HEK293 (cell line): ENCODE results near the gene KPNA4.

ENCODE experiments used
- CTCF ChIA-PET: fragments of 350-600 bp; formaldehyde crosslinking; extraction: SDS; loops from one replicate; lab custom pipeline; 2021; ENCODE audit warnings: antibody characterized with exemption; lab: Yijun Ruan, JAX
- POLR2A ChIA-PET: fragments of 300-600 bp; formaldehyde crosslinking; extraction: SDS; loops from one replicate; lab custom pipeline; 2020; ENCODE audit warnings: antibody characterized with exemption, inconsistent platforms; lab: Yijun Ruan, JAX
- H3K27ac ChIP-seq: fragments of 200-500 bp; sonication (Bioruptor generic); 2 replicates; pipeline ENCODE4 v1.5.1; 2014; ENCODE audit warnings: low read depth, low read length, control low read depth, inconsistent platforms; ENCODE audit errors: extremely low read depth
- H3K36me3 ChIP-seq, 2 experiments: fragments of 200-500 bp in 1 of 2; sonication (Bioruptor generic) in 1 of 2; 1 replicate in 1 of 2; 2 replicates in 1 of 2; pipeline ENCODE4 v1.5.1; 2014 to 2017; ENCODE audit warnings: inconsistent platforms in 2 of 2, low read length in 2 of 2; ENCODE audit not compliant: control insufficient read depth in 2 of 2, insufficient read depth in 1 of 2
- H3K4me1 ChIP-seq: fragments of 200-500 bp; sonication (Bioruptor generic); 2 replicates; pipeline ENCODE4 v1.5.1; 2014; ENCODE audit warnings: mild to moderate bottlenecking, low read length, inconsistent platforms; ENCODE audit not compliant: control insufficient read depth, insufficient read depth
- H3K4me3 ChIP-seq: 2 replicates; pipeline ENCODE4 v1.5.1; 2011; ENCODE audit warnings: low read depth, mild to moderate bottlenecking, control low read depth, low read length, moderate library complexity
- H3K9me3 ChIP-seq: fragments of 200-500 bp; sonication (Bioruptor generic); 2 replicates; pipeline ENCODE4 v1.5.1; 2014; ENCODE audit warnings: low read depth, low read length, inconsistent platforms; ENCODE audit not compliant: control insufficient read depth, insufficient read depth
- HOXD13 ChIP-seq: sonication (generic); formaldehyde crosslinking; IDR thresholded peaks from 2 replicates; pipeline ENCODE4 v1.8.0; 2022; ENCODE audit warnings: missing genetic modification reagents, borderline replicate concordance
- KLF7 ChIP-seq: fragments of 450-650 bp; formaldehyde crosslinking; IDR thresholded peaks from 2 replicates; pipeline ENCODE4 v1.5.1; 2016; ENCODE audit warnings: missing biosample characterization, missing genetic modification characterization, borderline replicate concordance
- KLF9 ChIP-seq: fragments of 450-650 bp; formaldehyde crosslinking; IDR thresholded peaks from 2 replicates; pipeline ENCODE4 v1.5.1; 2016; ENCODE audit warnings: missing biosample characterization, missing genetic modification characterization, low read depth
- RBAK ChIP-seq: fragments of 450-650 bp; formaldehyde crosslinking; IDR thresholded peaks from 2 replicates; pipeline ENCODE4 v1.5.1; 2016; ENCODE audit warnings: missing biosample characterization, missing genetic modification characterization
- REPIN1 ChIP-seq: fragments of 450-650 bp; formaldehyde crosslinking; IDR thresholded peaks from 2 replicates; pipeline ENCODE4 v1.5.1; 2017; ENCODE audit warnings: missing biosample characterization, missing genetic modification characterization, low read depth
- SALL2 ChIP-seq: fragments of 450-650 bp; formaldehyde crosslinking; IDR thresholded peaks from 2 replicates; pipeline ENCODE4 v1.5.0; 2017; ENCODE audit warnings: missing biosample characterization, mild to moderate bottlenecking, missing genetic modification characterization, borderline replicate concordance
- SP3 ChIP-seq: fragments of 450-650 bp; formaldehyde crosslinking; IDR thresholded peaks from 2 replicates; pipeline ENCODE4 v1.5.1; 2016; ENCODE audit warnings: missing biosample characterization, missing genetic modification characterization
- ZEB2 ChIP-seq: fragments of 450-650 bp; formaldehyde crosslinking; IDR thresholded peaks from 2 replicates; pipeline ENCODE4 v1.5.1; 2016; ENCODE audit warnings: missing biosample characterization, missing genetic modification characterization
- ZFP41 ChIP-seq: fragments of 450-650 bp; formaldehyde crosslinking; IDR thresholded peaks from 2 replicates; pipeline ENCODE4 v1.5.1; 2016; ENCODE audit warnings: missing biosample characterization, missing genetic modification characterization, borderline replicate concordance
- ZNF121 ChIP-seq: fragments of 450-650 bp; formaldehyde crosslinking; IDR thresholded peaks from 2 replicates; pipeline ENCODE4 v1.5.1; 2016; ENCODE audit warnings: missing biosample characterization, missing genetic modification characterization
- ZNF274 ChIP-seq, 2 experiments: fragments of 200-500 bp in 1 of 2; fragments of 450-650 bp in 1 of 2; sonication (Bioruptor generic) in 1 of 2; formaldehyde crosslinking in 1 of 2; IDR thresholded peaks; 2 replicates each; pipeline versions ENCODE4 v1.5.1 to v1.6.1; 2014 to 2016; ENCODE audit warnings: borderline replicate concordance in 1 of 2, inconsistent platforms in 1 of 2, low read length in 1 of 2, missing biosample characterization in 1 of 2, missing genetic modification characterization in 1 of 2
- ZNF324 ChIP-seq: fragments of 450-650 bp; formaldehyde crosslinking; IDR thresholded peaks from 2 replicates; pipeline ENCODE4 v1.5.1; 2016; ENCODE audit warnings: missing biosample characterization, missing genetic modification characterization
- ZNF335 ChIP-seq: fragments of 450-650 bp; formaldehyde crosslinking; conservative IDR thresholded peaks from 2 replicates; pipeline ENCODE4 v1.5.1; 2016; ENCODE audit warnings: missing biosample characterization, missing genetic modification characterization
- ZNF48 ChIP-seq: fragments of 450-650 bp; formaldehyde crosslinking; IDR thresholded peaks from 2 replicates; pipeline ENCODE4 v1.5.1; 2016; ENCODE audit warnings: missing biosample characterization, missing genetic modification characterization
- ZNF514 ChIP-seq: fragments of 450-650 bp; formaldehyde crosslinking; IDR thresholded peaks from 2 replicates; pipeline ENCODE4 v1.5.1; 2016; ENCODE audit warnings: missing biosample characterization, missing genetic modification characterization
- ZNF585B ChIP-seq: fragments of 450-650 bp; formaldehyde crosslinking; IDR thresholded peaks from 2 replicates; pipeline ENCODE4 v1.5.1; 2016; ENCODE audit warnings: missing biosample characterization, missing genetic modification characterization
- ZNF600 ChIP-seq: fragments of 450-650 bp; formaldehyde crosslinking; IDR thresholded peaks from 2 replicates; pipeline ENCODE4 v1.5.1; 2016; ENCODE audit warnings: missing biosample characterization, missing genetic modification characterization
- ZNF626 ChIP-seq: fragments of 450-650 bp; sonication (Bioruptor Pico); formaldehyde crosslinking; IDR thresholded peaks from 2 replicates; pipeline ENCODE4 v1.5.1; 2018; ENCODE audit warnings: missing biosample characterization, missing genetic modification characterization, inconsistent platforms
- ZNF654 ChIP-seq: fragments of 450-650 bp; formaldehyde crosslinking; IDR thresholded peaks from 2 replicates; pipeline ENCODE4 v1.5.1; 2016; ENCODE audit warnings: low read depth, missing biosample characterization, missing genetic modification characterization
- ZNF830 ChIP-seq: fragments of 450-650 bp; IDR thresholded peaks from 2 replicates; pipeline ENCODE4 v1.5.0; 2018; ENCODE audit warnings: missing biosample characterization, missing genetic modification characterization, low read depth, mild to moderate bottlenecking, moderate library complexity
- ZSCAN16 ChIP-seq: fragments of 450-650 bp; formaldehyde crosslinking; IDR thresholded peaks from 2 replicates; pipeline ENCODE4 v1.5.1; 2016; ENCODE audit warnings: missing biosample characterization, missing genetic modification characterization
- TF ChIP-seq, protein P1 (sequence below): fragments of 450-650 bp; formaldehyde crosslinking; IDR thresholded peaks from 2 replicates; pipeline ENCODE4 v1.5.1; 2017; ENCODE audit warnings: missing biosample characterization, missing genetic modification characterization
- TF ChIP-seq, protein P2 (sequence below): fragments of 450-650 bp; formaldehyde crosslinking; IDR thresholded peaks from 2 replicates; pipeline ENCODE4 v1.5.1; 2016; ENCODE audit warnings: missing biosample characterization, missing genetic modification characterization
- TF ChIP-seq, protein P3 (sequence below): fragments of 450-650 bp; formaldehyde crosslinking; conservative IDR thresholded peaks from 2 replicates; pipeline ENCODE4 v1.5.1; 2016; ENCODE audit warnings: low read depth, missing biosample characterization, missing genetic modification characterization
- TF ChIP-seq, protein P4 (sequence below): fragments of 450-650 bp; formaldehyde crosslinking; IDR thresholded peaks from 2 replicates; pipeline ENCODE4 v1.5.1; 2016; ENCODE audit warnings: missing biosample characterization, missing genetic modification characterization

Gene KPNA4

DNA sequence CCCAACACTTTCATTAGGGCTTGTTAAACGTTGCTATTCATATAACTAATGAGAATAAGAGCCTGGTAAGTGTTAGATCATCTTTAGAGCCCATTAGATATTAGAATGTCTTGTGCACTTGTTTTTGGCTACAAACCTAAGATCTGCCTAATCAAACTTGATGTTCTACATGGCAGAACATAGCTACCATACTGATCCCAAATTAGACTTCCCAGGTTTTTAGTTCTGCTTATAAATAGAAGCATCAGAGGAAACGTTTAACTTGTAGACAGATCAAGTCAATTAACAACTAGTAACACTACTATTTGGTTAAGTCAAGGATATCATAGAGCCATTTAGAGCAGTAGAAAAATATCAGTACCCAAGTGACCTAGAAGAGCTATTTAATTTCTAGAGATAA is 11.7 kb upstream of the KPNA4 start:
- no peak overlapping the region for H3K4me3 ChIP-seq
- CTCF ChIA-PET = interaction anchor here (0.6 to 1.3 kb wide), 6 partner anchors 45 to 858 kb away, joined by 3 to 5 read pairs (median 3); no protein-coding TSS in a partner anchor
- no peak overlapping the region for H3K27ac ChIP-seq
- H3K9me3 ChIP-seq = no peaks in the 10 kb centered on the region
- H3K4me1 ChIP-seq = no peaks in the 10 kb centered on the region
- no peaks in the 10 kb centered on the region for H3K36me3 ChIP-seq
- POLR2A ChIA-PET = interaction anchor here (1.1 kb wide), 1 partner anchor 178 kb away, joined by 3 read pairs; no protein-coding TSS in a partner anchor
- TF ChIP-seq ZNF48 (tag by site-specific recombination) = no peak
- no peak for TF ChIP-seq KLF7 (tag by site-specific recombination)
- TF ChIP-seq, protein P1, sequence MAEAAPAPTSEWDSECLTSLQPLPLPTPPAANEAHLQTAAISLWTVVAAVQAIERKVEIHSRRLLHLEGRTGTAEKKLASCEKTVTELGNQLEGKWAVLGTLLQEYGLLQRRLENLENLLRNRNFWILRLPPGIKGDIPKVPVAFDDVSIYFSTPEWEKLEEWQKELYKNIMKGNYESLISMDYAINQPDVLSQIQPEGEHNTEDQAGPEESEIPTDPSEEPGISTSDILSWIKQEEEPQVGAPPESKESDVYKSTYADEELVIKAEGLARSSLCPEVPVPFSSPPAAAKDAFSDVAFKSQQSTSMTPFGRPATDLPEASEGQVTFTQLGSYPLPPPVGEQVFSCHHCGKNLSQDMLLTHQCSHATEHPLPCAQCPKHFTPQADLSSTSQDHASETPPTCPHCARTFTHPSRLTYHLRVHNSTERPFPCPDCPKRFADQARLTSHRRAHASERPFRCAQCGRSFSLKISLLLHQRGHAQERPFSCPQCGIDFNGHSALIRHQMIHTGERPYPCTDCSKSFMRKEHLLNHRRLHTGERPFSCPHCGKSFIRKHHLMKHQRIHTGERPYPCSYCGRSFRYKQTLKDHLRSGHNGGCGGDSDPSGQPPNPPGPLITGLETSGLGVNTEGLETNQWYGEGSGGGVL = no peak
- TF ChIP-seq ZSCAN16 = no peak
- TF ChIP-seq HOXD13 (CRISPR knock-in tag) = no peak
- no peak for TF ChIP-seq ZNF626 (tag by site-specific recombination)
- no peak for TF ChIP-seq ZFP41 (tag by site-specific recombination)
- no peak for TF ChIP-seq ZNF121 (tag by site-specific recombination)

DNA sequence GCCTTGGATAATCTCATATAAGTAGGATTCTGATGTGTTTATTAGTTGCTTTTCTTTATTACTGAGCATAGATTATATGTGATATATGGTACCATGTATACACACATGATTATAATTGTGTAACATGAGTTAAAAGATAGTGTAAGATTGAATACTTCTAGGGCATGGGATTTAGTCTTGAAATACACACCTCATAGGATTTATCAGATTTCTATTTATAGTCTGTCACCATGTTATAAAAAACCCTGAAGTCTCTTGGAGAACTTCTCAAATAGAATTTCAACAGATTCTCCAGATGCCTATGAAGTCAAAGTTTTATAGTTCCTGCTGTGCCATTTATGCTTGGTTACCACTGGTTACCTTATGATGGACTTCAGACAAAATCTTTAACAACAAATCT is 11.2 kb upstream of the KPNA4 start:
- H3K4me1 ChIP-seq = no peaks in the 10 kb centered on the region
- ChIA-PET CTCF (interaction anchor here (0.6 to 1.3 kb wide), 5 partner anchors 9 to 858 kb away, joined by 3 to 5 read pairs (median 3); no protein-coding TSS in a partner anchor), POLR2A (no interaction called here)
- no peaks in the 10 kb centered on the region for H3K36me3 ChIP-seq
- no peaks in the 10 kb centered on the region for H3K9me3 ChIP-seq
- H3K4me3 ChIP-seq = no peak overlapping the region
- TF ChIP-seq ZNF654 (no peak), RBAK (no peak), KLF9 (tag by site-specific recombination) (no peak)
- no peak overlapping the region for H3K27ac ChIP-seq

DNA sequence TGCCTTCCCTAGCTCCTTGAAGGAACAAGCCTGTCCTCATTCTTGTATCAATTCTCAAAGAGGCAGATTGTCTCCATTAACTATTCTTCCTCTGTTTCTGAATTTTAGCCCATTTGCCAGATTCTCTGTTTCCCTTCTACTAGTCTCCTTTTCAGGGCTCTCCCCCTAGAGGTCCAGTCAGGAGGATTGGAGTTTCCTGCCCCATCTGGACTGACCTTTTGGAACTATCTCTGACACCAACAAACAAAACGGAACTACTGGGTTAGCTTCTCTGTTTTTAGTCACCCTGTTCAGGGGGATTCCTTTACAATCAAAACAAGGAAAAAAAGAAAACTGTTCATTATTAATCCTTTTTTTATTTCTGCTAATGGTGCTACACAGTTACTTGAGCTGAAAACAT is 10.2 kb upstream of the KPNA4 start:
- ChIA-PET CTCF (interaction anchor here (1.0 kb wide), 1 partner anchor 8 kb away, joined by 3 read pairs; no protein-coding TSS in a partner anchor), POLR2A (no interaction called here)
- TF ChIP-seq, protein P2, sequence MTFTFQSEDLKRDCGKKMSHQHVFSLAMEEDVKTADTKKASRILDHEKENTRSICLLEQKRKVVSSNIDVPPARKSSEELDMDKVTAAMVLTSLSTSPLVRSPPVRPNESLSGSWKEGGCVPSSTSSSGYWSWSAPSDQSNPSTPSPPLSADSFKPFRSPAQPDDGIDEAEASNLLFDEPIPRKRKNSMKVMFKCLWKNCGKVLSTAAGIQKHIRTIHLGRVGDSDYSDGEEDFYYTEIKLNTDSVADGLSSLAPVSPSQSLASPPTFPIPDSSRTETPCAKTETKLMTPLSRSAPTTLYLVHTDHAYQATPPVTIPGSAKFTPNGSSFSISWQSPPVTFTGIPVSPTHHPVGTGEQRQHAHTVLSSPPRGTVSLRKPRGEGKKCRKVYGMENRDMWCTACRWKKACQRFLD (tag by site-specific recombination) = no peak
- TF ChIP-seq, protein P3, sequence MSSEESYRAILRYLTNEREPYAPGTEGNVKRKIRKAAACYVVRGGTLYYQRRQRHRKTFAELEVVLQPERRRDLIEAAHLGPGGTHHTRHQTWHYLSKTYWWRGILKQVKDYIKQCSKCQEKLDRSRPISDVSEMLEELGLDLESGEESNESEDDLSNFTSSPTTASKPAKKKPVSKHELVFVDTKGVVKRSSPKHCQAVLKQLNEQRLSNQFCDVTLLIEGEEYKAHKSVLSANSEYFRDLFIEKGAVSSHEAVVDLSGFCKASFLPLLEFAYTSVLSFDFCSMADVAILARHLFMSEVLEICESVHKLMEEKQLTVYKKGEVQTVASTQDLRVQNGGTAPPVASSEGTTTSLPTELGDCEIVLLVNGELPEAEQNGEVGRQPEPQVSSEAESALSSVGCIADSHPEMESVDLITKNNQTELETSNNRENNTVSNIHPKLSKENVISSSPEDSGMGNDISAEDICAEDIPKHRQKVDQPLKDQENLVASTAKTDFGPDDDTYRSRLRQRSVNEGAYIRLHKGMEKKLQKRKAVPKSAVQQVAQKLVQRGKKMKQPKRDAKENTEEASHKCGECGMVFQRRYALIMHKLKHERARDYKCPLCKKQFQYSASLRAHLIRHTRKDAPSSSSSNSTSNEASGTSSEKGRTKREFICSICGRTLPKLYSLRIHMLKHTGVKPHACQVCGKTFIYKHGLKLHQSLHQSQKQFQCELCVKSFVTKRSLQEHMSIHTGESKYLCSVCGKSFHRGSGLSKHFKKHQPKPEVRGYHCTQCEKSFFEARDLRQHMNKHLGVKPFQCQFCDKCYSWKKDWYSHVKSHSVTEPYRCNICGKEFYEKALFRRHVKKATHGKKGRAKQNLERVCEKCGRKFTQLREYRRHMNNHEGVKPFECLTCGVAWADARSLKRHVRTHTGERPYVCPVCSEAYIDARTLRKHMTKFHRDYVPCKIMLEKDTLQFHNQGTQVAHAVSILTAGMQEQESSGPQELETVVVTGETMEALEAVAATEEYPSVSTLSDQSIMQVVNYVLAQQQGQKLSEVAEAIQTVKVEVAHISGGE = no peak
- no peak for TF ChIP-seq ZEB2 (tag by site-specific recombination)
- no peak for TF ChIP-seq ZNF274 (IDR thresholded peaks at IDR 0.05; ENCODE audit: low read length)
- no peak for TF ChIP-seq ZNF274 (tag by site-specific recombination; IDR thresholded peaks at IDR 0.05; ENCODE audit: borderline replicate concordance)
- TF ChIP-seq ZNF335 (tag by site-specific recombination) = no peak
- TF ChIP-seq, protein P4, sequence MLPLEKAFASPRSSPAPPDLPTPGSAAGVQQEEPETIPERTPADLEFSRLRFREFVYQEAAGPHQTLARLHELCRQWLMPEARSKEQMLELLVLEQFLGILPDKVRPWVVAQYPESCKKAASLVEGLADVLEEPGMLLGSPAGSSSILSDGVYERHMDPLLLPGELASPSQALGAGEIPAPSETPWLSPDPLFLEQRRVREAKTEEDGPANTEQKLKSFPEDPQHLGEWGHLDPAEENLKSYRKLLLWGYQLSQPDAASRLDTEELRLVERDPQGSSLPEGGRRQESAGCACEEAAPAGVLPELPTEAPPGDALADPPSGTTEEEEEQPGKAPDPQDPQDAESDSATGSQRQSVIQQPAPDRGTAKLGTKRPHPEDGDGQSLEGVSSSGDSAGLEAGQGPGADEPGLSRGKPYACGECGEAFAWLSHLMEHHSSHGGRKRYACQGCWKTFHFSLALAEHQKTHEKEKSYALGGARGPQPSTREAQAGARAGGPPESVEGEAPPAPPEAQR (tag by site-specific recombination) = no peak
- TF ChIP-seq SALL2 (tag by site-specific recombination) = no peak
- no peak for TF ChIP-seq ZNF585B
- TF ChIP-seq SP3 = no peak
- TF ChIP-seq REPIN1 (tag by site-specific recombination) = no peak
- TF ChIP-seq KLF7 (tag by site-specific recombination) = no peak
- TF ChIP-seq ZNF830 = no peak
- no peak for TF ChIP-seq ZNF626 (tag by site-specific recombination)
- TF ChIP-seq ZNF514 = no peak
- no peak for TF ChIP-seq ZNF600 (tag by site-specific recombination)
- no peak for TF ChIP-seq ZNF324 (tag by site-specific recombination)

More for the DNA sequence above, 10.2 kb upstream of the KPNA4 start:
- Histone ChIP-seq H3K36me3 (no peaks in the 10 kb centered on the region), H3K4me3 (no peak overlapping the region), H3K4me1 (no peaks in the 10 kb centered on the region), H3K9me3 (no peaks in the 10 kb centered on the region), H3K27ac (no peak overlapping the region)
